ENCODE results near the gene IRF2. TPM values are rescaled to one million over a fixed set of nuclear protein-coding genes. Genes with fewer than 3 reads are reported as not detected.

IRF2 gene
- total RNA-seq, 2 experiments from 2014 or later, result 59.7 to 65.3 TPM

DNA sequence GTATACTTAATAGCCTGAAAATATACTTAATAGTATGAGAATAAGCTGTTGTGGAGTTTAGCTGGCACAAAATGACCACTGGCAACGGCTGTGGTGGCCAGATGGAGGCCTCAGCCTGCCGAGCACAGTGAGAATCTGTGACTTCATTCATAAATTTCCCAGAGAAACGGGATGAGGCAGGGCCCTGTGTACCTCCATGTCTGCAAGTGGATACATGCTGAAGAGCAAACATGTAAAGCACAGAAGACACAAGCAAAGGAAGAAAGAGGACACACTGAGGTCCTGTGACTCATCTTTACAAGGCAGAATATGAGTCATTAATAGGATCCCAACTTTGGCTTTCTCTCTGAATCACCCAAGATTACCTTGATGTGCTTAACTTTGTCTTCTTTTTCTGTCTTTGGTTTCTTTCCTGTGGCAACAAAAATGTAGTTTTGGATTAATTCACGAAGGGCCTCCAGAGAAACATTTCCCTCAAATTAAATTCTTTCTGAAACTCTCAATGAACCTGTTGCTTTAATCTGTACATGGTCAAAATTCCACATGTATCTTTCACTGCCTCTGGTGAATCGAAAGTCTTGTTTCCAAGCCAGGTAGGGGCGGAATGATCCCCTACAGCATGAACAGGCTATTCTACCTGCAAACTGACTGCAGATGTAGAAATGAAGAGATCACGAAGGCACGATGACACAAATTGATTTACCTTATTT is 56.4 kb downstream of the IRF2 start:
- H3K36me3 Mint-ChIP-seq (ENCODE audit: low read depth), result peaks cover 81% of the 10 kb centered on the region
- ChIA-PET POLR2A (interaction anchor here (0.8 to 3.4 kb wide), 17 partner anchors 10 to 316 kb away, joined by 3 to 15 read pairs (median 4); partner anchors contain the start of genes CENPU and IRF2), CTCF (interaction anchor here (0.8 to 1.9 kb wide), 10 partner anchors 35 to 154 kb away, joined by 3 to 9 read pairs (median 4); partner anchors contain the start of gene IRF2)
- H3K9me3 Mint-ChIP-seq (ENCODE audit: insufficient read depth), result peaks cover 4% of the 10 kb centered on the region
- peak overlapping the region; percentile 90 for H3K27ac Mint-ChIP-seq
- ATAC-seq, result peak; percentile 75
- no peaks in the 10 kb centered on the region for H3K27me3 Mint-ChIP-seq (ENCODE audit: low read depth)
- no peak for DNase-seq
- H3K4me3 Mint-ChIP-seq, result peak overlapping the region; percentile 59
- peaks cover 86% of the 10 kb centered on the region for H3K4me1 Mint-ChIP-seq (ENCODE audit: low read depth)

DNA sequence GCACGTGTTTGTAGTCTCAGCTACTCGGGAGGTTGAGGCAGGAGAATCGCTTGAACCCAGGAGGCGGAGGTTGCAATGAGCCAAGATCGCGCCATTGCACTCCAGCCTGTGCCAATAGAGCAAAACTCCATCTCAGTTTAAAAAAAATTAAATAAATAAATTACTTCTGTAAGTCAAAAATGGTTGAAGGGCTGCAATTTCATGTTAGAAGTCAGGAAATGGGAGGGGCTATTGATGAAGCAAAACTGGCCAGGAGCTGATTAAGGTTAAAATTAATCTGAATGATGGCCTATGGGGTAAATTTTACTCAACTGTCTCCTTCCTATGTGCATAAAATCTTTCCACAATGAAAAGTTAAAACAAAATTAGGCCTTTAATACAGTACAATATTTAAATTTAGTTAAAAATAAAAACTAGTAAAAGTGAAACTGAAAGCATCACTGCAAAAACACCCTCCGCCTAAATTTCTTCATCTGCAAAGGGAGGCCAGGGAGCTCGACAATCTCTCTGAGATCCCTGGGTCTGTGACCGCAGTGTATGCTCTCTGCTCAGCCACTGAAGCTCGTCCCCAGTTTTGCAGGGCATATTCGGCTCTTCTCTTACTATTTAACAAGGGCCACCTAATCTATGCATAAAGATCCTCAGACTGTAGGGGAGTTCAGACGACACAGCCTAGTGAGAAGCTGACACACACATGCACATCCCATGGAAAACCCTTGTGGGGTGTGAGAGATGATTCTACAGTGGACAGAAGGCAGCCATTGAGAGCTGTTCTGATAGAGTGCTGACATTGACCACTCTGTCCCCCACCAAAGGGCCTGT is 57.2 kb downstream of the IRF2 start:
- Mint-ChIP-seq H3K9me3 (ENCODE audit: insufficient read depth) (no peaks in the 10 kb centered on the region), H3K27ac (peak overlapping the region; percentile 90), H3K4me1 (ENCODE audit: low read depth) (peaks cover 84% of the 10 kb centered on the region), H3K27me3 (ENCODE audit: low read depth) (no peaks in the 10 kb centered on the region), H3K4me3 (peak overlapping the region; percentile 78), H3K36me3 (ENCODE audit: low read depth) (peaks cover 73% of the 10 kb centered on the region)
- ChIA-PET POLR2A (interaction anchor here (0.8 to 3.4 kb wide), 20 partner anchors 11 to 317 kb away, joined by 3 to 15 read pairs (median 4); partner anchors contain the start of genes CENPU and IRF2), CTCF (interaction anchor here (0.8 to 1.9 kb wide), 12 partner anchors 34 to 153 kb away, joined by 3 to 9 read pairs (median 3); partner anchors contain the start of gene IRF2)
- DNase-seq, result peak; percentile 75
- peak; percentile 77 for ATAC-seq

DNA sequence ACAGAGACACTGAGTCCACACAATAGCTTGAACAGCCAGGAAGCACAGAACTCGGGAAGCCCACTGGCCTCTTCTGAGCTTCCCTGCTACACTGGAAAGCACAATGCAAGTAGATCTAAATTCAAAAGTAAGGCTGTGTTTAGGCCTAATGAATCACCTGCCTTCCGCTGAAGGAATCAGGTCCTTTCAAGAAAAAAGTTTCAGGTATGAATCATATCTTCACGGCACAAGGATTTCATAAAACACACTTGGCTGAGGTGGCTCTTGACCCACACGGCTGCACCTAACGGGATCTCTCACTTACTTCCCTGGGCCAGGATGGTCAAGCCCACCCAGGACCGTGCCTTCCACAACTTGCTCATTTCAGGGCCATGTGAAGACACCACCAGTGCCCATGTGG is 59.3 kb downstream of the IRF2 start:
- no peak for ATAC-seq
- Mint-ChIP-seq H3K9me3 (ENCODE audit: insufficient read depth) (no peaks in the 10 kb centered on the region), H3K4me3 (no peak overlapping the region), H3K36me3 (ENCODE audit: low read depth) (peaks cover 66% of the 10 kb centered on the region), H3K4me1 (ENCODE audit: low read depth) (peaks cover 80% of the 10 kb centered on the region), H3K27me3 (ENCODE audit: low read depth) (no peaks in the 10 kb centered on the region), H3K27ac (peak overlapping the region; percentile 46)
- ChIA-PET POLR2A (interaction anchor here (0.7 to 3.4 kb wide), 2 partner anchors 59 to 65 kb away, joined by 3 to 15 read pairs; partner anchors contain the start of gene IRF2), CTCF (interaction anchor here (1.5 to 2.8 kb wide), 2 partner anchors 135 to 151 kb away, joined by 6 to 8 read pairs; no protein-coding TSS in a partner anchor)
- DNase-seq, result no peak

DNA sequence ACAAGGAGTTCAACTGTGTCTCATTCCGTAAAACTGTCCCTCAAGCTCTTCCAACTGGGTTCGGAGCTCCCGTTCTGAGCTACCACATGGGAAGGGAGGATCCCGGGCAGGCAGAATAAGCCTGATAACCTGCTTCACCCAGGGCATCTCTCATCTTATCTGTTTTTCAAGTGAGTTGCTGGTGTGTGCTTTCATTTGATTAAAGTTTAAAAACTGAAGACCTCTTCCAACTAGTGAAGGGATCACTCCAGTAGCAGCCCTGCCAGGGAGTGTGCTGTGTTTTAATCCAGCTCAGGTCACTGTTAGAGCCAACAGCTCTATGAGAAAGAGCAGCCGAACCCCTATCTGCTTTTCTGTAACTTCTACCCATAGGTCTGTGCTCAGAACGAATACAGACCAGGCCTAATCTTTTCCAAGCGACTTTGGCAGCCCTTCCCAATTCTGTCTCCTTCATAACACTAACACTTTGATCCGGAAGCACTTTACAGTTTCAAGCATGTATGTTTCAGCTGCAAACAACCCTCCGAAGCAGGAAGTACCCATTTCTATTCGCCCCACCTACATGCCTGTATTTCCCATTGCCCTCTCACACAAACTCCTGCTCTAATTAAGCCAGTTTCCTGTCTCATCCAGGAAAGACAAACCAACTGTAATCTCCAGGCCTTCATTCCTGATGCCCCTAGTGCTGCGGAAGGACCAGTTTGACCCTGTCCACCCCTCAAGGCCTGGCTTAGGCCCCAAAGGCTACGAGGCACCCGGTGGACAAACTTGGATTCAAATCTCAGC is 60.9 kb downstream of the IRF2 start:
- Mint-ChIP-seq H3K4me1 (ENCODE audit: low read depth) (peaks cover 80% of the 10 kb centered on the region), H3K27me3 (ENCODE audit: low read depth) (no peaks in the 10 kb centered on the region), H3K4me3 (no peak overlapping the region), H3K27ac (peak overlapping the region; percentile 28), H3K9me3 (ENCODE audit: insufficient read depth) (no peaks in the 10 kb centered on the region), H3K36me3 (ENCODE audit: low read depth) (peaks cover 65% of the 10 kb centered on the region)
- POLR2A ChIA-PET, result interaction anchor here (0.6 to 1.5 kb wide), 2 partner anchors 61 to 696 kb away, joined by 3 to 4 read pairs; partner anchors contain the start of gene IRF2
- CTCF ChIA-PET, result interaction anchor here (0.8 to 2.8 kb wide), 6 partner anchors 100 to 149 kb away, joined by 3 to 8 read pairs (median 4); no protein-coding TSS in a partner anchor
- ATAC-seq, result no peak
- DNase-seq, result no peak

DNA sequence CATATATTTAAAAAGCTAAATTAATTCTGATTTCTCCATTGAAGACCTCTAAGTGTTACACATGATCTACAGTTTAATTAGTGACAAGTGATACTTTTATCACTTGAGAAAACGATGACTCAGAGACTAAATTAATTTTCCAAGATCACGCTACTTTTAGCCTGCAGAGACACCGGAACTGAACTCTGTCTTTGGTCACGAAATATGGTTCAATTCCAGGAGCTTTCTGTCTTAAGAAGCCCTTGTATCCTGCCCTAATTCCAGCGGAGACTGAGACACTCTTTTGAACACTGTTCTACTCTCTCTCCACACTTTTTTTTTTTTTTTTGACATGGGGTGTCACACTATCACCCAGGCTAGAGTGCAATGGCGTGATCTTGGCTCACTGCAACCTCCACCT is 63.6 kb downstream of the IRF2 start:
- Mint-ChIP-seq H3K4me1 (ENCODE audit: low read depth) (peaks cover 73% of the 10 kb centered on the region), H3K27ac (peak overlapping the region; percentile 31), H3K36me3 (ENCODE audit: low read depth) (peaks cover 68% of the 10 kb centered on the region), H3K27me3 (ENCODE audit: low read depth) (no peaks in the 10 kb centered on the region), H3K9me3 (ENCODE audit: insufficient read depth) (no peaks in the 10 kb centered on the region), H3K4me3 (no peak overlapping the region)
- ChIA-PET POLR2A (interaction anchor here (1.1 to 1.6 kb wide), 2 partner anchors 28 to 64 kb away, joined by 6 to 9 read pairs; partner anchors contain the start of gene IRF2), CTCF (interaction anchor here (0.7 to 2.4 kb wide), 4 partner anchors 26 to 147 kb away, joined by 3 to 6 read pairs (median 3); no protein-coding TSS in a partner anchor)
- no peak for ATAC-seq
- no peak for DNase-seq

DNA sequence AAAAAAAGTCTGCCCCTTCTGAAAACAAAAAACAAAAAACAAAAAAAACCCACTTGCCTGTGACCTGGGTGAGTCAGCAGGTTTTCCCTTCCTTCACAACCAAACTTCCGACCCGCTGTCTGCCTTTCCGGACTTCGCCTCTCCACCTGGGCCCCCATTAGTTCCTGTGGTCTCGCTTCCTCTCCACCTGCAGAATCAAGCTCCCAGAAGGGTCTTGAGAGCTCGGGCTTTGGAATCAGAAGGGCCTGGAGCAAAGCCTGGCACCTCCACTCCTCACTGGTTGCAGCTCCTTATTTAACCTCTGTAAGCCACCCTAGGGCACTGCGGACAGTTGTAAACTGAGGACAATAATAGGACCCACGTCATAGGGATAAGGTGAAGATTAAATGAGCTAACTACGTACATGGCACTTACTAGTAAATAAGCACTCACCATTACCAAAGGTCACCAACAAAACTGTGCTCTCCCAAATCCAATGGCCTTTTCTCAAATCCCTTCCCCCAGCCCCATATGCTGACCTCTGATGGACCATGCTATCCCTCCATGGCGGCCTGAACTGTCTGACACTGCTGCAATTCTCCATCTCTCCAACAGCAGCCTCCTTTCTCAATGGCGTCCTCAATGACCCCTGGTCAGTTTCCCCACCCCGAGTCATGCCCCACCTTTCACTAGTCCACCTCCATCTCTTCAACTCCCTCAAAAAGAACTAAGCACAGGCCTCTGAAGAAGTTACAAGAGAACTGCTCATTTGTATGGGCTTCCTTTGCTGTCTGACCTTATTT is 64.2 kb downstream of the IRF2 start:
- ChIA-PET CTCF (interaction anchor here (0.6 to 2.4 kb wide), 7 partner anchors 26 to 146 kb away, joined by 3 to 6 read pairs (median 3); no protein-coding TSS in a partner anchor), POLR2A (interaction anchor here (0.6 to 1.6 kb wide), 4 partner anchors 27 to 65 kb away, joined by 3 to 9 read pairs (median 4); partner anchors contain the start of gene IRF2)
- Mint-ChIP-seq H3K27ac (peak overlapping the region; percentile 75), H3K4me1 (ENCODE audit: low read depth) (peaks cover 67% of the 10 kb centered on the region), H3K9me3 (ENCODE audit: insufficient read depth) (no peaks in the 10 kb centered on the region), H3K27me3 (ENCODE audit: low read depth) (no peaks in the 10 kb centered on the region), H3K4me3 (peak overlapping the region; percentile 44), H3K36me3 (ENCODE audit: low read depth) (peaks cover 68% of the 10 kb centered on the region)
- ATAC-seq (peak; percentile 66), DNase-seq (peak; percentile 61)

DNA sequence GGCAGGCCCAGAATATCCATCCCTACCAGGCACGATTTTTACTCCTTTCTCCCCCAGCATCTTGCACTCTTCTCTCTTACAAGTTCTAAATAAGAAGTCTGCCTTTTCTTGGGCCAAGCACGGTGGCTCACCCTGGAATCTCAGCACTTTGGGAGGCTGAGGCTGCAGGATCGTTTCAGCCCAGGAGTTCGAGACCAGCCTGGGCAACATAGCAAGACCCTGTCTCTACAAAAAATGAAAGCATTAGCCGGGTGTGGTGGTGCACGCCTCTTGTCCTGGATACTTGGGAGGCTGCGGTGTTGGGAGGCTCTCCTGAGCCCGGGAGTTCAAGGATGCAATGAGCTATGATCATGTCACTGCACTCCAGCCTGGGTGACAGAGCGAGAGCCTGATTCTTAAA is 64.8 kb downstream of the IRF2 start:
- H3K4me1 Mint-ChIP-seq (ENCODE audit: low read depth), result peaks cover 63% of the 10 kb centered on the region
- no peaks in the 10 kb centered on the region for H3K9me3 Mint-ChIP-seq (ENCODE audit: insufficient read depth)
- peak overlapping the region; percentile 44 for H3K4me3 Mint-ChIP-seq
- no peaks in the 10 kb centered on the region for H3K27me3 Mint-ChIP-seq (ENCODE audit: low read depth)
- DNase-seq (no peak), ATAC-seq (no peak)
- H3K27ac Mint-ChIP-seq, result peak overlapping the region; percentile 75
- H3K36me3 Mint-ChIP-seq (ENCODE audit: low read depth), result peaks cover 67% of the 10 kb centered on the region
- CTCF ChIA-PET, result interaction anchor here (0.6 to 2.4 kb wide), 4 partner anchors 49 to 145 kb away, joined by 3 to 6 read pairs (median 4); no protein-coding TSS in a partner anchor
- POLR2A ChIA-PET, result interaction anchor here (0.6 to 1.6 kb wide), 4 partner anchors 27 to 65 kb away, joined by 3 to 9 read pairs (median 4); partner anchors contain the start of gene IRF2

DNA sequence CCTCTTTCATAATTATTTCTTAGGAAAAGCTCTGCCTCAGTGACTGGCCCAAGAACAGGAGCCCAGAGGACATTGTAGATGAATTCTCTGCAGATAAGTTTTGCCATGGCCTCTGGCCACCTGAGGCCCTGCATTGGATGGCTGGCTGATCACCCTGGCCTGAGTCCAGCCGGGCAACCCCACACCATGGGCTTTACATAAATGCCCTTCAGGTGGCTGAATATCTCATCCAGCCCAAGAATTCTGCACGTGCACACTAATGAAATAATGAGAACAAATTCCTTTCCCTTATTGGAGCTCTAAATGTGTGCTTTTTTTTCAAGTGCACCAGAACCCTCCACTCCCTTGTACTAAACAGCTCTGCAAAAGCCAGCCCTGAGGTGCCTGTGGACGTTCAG is 65.7 kb downstream of the IRF2 start:
- CTCF ChIA-PET, result interaction anchor here (0.8 to 2.4 kb wide), 2 partner anchors 11 to 145 kb away, joined by 3 to 6 read pairs; no protein-coding TSS in a partner anchor
- Mint-ChIP-seq H3K27me3 (ENCODE audit: low read depth) (no peaks in the 10 kb centered on the region), H3K9me3 (ENCODE audit: insufficient read depth) (no peaks in the 10 kb centered on the region), H3K36me3 (ENCODE audit: low read depth) (peaks cover 70% of the 10 kb centered on the region), H3K4me3 (no peak overlapping the region), H3K27ac (peak overlapping the region; percentile 65), H3K4me1 (ENCODE audit: low read depth) (peaks cover 54% of the 10 kb centered on the region)
- POLR2A ChIA-PET, result interaction anchor here (1.0 kb wide), 1 partner anchor 30 kb away, joined by 3 read pairs; no protein-coding TSS in a partner anchor
- DNase-seq (no peak), ATAC-seq (no peak)

DNA sequence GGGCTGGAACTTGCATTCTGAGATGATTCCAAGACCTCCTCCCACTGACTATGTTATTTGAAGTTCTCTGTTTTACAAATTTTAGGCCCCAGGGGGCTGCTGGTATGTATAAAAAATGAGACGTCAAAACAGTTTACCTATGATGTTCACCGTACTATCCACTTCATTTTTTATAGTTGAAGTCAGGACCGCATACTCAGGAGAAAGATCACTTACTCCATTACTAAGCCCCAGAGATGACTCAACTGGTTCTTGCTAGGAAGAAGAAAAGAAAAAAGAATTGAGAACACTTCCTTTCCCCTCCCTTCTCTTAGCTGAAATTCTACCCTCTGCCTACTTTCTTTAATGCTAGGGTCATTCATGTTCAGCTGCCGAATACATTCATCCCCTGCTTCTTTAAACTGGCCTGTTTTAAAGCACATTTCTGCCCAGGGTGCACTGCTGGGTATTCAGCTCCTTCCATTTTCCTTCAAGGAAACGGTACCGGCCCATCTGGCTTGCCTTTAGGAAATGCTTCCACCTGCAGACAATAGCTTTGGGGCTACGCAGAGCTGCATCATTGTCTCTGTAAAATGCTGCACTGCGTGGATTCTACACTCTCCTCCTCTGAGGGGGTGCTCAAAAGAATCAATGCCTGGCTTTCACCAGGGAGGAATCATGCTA is 66.2 kb downstream of the IRF2 start:
- ATAC-seq (no peak), DNase-seq (no peak)
- Mint-ChIP-seq H3K27ac (no peak overlapping the region), H3K4me3 (no peak overlapping the region), H3K27me3 (ENCODE audit: low read depth) (no peaks in the 10 kb centered on the region), H3K36me3 (ENCODE audit: low read depth) (peaks cover 71% of the 10 kb centered on the region), H3K4me1 (ENCODE audit: low read depth) (peaks cover 51% of the 10 kb centered on the region), H3K9me3 (ENCODE audit: insufficient read depth) (no peaks in the 10 kb centered on the region)
- CTCF ChIA-PET, result interaction anchor here (0.8 kb wide), 1 partner anchor 12 kb away, joined by 3 read pairs; no protein-coding TSS in a partner anchor
- POLR2A ChIA-PET, result no interaction called here

DNA sequence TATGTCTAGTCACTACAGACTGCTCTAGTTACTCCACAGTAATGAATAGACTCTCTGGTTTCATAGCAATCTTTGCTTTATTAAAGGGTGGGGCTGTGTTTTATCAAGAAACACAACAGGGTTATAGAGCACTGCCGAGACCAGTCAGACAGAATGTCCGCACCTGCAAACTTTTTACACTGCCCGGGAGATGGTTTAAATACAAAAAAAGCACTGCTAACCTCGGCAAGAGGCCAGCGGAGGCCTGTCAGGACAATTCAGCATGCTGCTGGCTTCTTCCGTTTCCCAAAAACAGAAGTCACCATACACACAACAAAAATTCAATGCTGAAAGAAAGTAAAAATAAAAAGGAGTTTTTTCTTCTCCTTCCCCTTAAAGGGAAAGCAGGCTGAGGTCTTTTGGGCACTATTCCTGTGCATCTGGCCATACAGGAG is 67.4 kb downstream of the IRF2 start:
- no peaks in the 10 kb centered on the region for H3K9me3 Mint-ChIP-seq (ENCODE audit: insufficient read depth)
- peaks cover 79% of the 10 kb centered on the region for H3K36me3 Mint-ChIP-seq (ENCODE audit: low read depth)
- H3K4me1 Mint-ChIP-seq (ENCODE audit: low read depth), result peaks cover 48% of the 10 kb centered on the region
- POLR2A ChIA-PET, result no interaction called here
- no peak for ATAC-seq
- no peak overlapping the region for H3K4me3 Mint-ChIP-seq
- DNase-seq, result no peak
- CTCF ChIA-PET, result no interaction called here
- H3K27ac Mint-ChIP-seq, result no peak overlapping the region
- no peaks in the 10 kb centered on the region for H3K27me3 Mint-ChIP-seq (ENCODE audit: low read depth)

Measured in activated CD8-positive, alpha-beta T cell treated with anti-CD3 and anti-CD28 coated beads, Interleukin-2, amount 10 ng/mL, durations not matched to agents 7 days and 5 days (primary cell).